GM19099 (cell line): ENCODE measurements around the gene VSIG10L.

ENCODE experiments used
- POLR2A ChIP-seq: IDR thresholded peaks from 3 replicates; pipeline ENCODE4 v1.6.1; 2011; ENCODE audit warnings: low read depth; ENCODE audit not compliant: insufficient read length; ENCODE audit errors: extremely low read depth

Gene VSIG10L

DNA sequence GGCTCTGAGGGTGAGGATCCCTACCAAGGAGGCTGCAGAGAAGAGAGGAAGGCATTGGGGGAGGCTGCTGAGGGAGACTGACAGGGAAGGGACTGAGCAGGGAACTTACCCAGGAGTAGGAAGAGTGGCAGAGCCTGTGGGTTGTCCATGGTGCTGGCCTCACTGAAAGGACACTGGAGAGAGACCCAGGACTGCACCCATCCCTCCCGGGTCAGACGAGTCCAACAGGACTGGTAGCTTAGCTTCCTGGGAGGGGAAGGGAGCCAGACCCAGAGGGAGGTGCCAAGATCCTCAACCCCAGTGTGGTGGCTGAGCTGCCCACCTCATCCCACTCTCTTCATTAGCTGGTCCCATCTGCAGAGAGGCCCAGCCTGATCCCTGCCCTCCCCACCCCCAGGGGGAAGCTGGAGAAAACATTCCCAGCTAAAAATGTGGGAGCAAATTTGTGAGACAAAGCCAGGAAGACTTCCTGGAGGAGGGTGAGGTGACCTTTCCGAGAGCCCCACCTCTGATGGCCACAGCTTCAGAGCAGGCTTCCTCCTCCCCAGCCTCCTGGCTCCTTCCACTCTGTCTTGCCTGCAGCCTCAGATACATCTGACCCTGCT lies at the start of gene VSIG10L:
TSS of gene VSIG10L (minus strand) at position 164 of the 605 bp plus-strand sequence. CDS start at position 149, 15 bp downstream.
- no peak for TF ChIP-seq POLR2A

DNA sequence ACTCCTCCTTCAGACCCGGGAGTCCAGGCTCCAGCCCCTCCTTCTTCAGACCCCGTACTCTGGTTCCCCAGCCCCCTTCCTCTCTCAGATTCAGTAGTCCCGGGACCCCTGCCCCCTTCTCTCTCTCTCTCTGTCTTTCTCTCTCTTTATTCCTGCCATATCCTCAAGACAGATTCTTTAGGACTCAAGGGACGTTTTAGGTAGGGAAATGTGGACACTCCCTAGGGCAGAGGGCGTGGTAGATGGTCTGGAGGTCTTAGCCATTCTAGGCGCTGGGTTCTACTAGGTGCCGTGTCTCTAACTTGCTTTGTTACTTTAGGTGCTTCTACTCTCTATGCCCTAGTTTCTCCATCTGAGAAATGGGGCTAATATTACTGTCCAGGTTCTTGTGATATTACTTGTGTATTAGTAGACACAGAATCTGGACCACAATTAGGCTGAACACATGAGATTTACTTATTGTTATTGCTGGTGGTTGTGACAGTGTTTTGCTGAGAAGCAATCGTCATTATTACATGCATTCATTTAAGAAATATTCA lies 49.2 kb upstream of the VSIG10L start:
- no peak for TF ChIP-seq POLR2A

DNA sequence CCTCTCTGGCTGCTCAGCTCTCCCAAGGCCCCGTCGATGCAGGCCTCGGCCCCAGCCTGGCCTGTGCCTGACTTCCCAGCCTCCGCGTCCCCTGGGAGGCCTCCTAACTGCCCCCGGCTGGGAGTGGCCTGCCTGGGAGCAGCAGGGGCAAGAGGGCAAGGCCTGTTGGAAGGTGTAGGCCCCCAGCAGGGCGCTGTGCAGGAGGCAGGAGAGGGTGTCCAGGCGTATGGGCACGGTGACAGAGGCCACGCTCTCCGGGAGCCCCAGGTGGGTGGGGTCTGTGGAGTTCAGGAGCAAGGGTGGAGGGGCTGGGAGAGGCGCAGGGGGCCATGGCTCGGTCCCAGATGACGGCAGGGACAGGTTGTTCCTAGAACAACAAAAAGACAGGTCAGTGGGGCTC lies 47.2 kb upstream of the VSIG10L start:
- TF ChIP-seq POLR2A, result no peak

DNA sequence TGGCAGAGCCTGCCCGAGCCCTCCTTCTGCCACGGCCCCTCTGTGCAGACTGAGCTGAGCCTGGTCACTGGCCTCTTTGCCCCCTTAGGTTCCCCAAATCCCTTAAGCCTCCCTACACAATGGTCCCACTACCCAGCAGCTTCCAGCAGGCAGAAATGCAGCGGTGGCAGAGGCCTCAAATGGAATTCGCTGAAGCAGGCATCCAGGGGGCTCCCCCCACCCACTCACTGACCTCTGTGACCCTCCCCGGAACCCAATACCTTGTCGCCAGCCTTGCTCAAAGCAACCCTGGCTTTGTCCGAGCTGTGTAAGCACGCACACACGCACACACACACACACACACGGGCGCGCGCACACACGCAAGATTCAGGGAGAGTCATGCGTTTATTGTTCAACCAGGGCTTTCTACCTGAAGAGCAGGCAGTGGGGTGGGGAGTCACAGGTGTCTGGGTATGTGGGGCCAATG lies 46.0 kb upstream of the VSIG10L start, which contains the start of gene LIM2:
TSS of gene LIM2 (minus strand) at position 51 of the 466 bp plus-strand sequence. CDS start 531 bp downstream, outside the sequence.
- no peak for TF ChIP-seq POLR2A

DNA sequence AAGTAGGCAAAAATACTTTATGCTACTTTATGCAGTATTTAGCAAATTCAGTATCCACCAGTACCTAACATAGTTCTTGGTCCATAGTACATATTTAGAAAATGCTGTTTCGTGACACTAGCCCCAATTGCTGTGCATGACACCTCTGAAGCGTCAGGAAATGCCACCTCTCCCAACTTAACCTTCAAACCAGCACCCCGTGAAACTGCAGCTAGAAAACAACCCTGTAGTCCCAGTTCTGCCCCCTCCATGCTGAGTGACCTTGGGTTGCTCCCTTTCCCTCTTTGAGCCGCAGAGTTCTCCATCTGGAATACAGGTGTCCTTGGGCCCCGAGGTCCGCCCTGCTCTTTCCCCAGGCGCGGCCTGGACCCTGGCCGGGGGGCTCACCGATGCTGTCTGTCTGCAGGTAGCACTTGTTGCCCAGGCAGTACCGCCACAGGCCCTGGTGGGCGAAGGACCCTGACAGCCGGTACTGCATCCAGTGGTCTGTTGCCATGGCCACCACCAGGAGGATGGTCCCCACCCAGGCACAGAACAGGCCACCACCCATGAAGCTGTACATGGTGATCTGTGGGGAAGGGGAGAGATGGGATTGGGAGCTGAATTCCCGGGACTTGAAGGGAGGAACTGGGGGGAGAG lies 45.1 kb upstream of the VSIG10L start:
- no peak for TF ChIP-seq POLR2A

DNA sequence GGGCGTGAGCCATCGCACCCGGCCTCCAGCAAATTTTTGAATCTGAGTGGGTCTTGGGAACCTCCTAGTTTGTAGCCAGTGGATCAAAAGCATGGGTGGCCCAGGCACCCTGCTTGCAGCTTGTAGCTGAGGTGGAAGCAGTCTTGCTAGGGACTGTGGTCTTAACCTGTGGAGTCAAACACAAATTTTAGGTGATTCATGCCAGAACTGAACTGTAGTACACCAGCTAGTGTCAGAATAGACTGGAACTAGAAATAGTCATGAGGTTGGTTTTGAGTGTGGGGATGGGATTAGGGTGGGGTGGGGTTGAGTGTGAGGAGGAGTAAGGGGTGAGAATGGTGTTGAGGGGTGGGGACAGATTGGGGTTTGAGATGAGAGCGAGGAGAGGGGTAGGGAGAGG lies 40.1 kb upstream of the VSIG10L start:
- no peak for TF ChIP-seq POLR2A

DNA sequence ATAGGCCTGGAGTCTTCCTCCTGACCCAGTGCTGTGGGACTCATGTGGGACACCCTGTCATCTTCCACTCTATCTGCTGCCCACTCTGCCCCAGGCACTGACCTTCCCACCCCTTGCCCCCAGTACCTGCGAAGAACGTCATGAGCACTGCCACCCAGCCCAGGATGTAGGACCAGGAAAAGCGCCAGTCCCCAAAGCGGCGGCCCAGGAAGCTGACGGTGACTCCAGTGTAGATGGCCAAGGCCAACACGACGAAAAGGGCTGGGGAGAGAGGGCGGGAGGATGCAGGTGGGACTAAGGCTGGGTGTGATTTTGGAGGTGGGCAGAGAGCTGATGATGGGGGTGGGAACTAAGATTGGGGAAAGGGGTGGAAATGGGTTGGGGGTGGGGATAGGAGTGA lies 38.4 kb upstream of the VSIG10L start:
- TF ChIP-seq POLR2A, result no peak

DNA sequence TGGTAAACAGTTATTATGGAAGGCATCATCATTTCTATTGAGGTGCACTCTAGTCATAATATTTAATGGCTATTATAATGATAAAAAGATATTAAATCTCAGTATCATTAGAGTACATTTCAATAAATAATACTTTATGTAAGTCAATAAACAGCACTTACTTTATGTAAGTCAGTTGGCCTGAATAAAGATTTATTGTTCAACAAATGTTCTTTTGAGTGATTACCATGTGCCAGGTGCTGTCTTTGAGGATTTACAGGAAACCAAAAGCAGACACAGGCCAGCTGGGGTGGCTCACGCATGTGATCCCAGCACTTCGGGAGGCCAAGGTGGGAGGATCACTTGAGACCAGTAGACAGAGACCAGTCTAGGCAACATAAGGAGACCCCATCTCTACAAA lies 35.5 kb upstream of the VSIG10L start:
- no peak for TF ChIP-seq POLR2A

DNA sequence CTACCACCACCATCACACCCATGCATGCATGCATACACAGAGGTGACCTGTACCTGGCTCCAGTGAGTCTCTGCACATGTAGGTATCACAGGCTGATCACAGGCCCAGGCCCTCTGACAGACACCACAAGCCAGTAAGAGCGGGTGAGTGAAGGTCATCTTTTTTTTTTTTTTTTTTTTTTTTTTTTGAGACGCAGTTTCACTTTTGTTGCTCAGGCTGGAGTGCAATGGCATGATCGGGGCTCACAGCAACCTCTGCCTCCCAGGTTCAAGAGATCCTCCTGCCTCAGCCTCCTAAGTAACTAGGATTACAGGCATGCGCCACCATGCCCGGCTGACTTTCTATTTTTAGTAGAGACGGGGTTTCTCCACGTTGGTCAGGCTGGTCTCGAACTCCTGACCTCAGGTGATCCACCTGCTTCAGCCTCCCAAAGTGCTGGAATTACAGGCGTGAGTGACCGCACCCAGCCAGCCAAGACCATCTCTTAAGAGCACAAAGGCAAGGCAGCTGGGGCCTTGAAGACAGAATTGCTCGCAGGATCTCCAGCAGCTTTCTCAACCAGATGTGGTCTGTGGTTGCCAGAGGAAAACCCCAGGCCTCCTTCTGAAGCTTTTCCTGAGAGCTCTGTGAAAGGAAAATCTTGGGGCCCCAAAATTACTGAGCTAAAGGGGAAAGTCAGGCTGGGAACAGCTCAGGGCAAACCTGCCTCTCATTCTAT lies 33.7 kb upstream of the VSIG10L start:
- TF ChIP-seq POLR2A, result no peak

DNA sequence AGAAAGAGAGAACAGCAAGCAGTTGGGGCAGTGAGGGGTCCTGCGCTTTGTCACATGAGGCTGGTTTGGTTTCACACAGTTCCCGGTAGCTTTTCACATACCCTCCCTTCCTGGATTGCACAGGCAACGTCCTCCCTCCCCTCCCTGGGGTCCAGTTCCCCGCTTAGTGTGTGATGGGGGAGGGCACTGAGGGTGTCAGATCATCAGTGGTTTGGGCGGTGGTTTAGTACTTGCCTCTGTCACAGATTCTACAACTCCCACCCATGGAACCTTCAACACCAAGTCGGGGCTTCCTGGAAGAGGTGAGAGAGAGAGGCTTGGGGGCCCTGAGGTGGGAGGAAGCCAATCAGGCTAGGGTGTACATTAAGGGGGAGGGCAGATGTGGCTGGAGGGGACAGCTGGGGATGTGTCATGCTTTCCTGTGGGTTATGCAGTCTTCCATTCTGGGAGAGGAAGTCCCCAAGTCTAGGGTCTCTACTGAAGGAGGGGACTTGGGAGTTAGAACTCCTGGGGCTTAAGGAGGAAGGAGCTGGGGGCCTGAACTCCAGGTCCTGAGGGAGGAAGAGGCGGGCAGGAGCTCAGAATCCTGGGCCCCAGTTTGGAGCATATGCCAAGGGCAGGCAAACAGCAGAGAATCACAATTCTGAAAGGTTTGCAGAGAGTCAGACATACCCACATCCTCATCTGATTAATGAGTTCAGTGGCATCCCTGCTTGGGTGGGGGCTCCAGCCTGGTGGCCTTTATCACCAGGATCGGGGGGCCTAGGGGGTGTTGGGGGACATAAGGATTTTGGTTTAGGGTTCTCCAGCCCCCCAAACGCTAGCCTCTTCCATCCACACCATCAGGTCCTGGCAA lies 30.9 kb upstream of the VSIG10L start, which contains the start of gene NKG7:
TSS of gene NKG7 (minus strand) at position 6 of the 856 bp plus-strand sequence. CDS start 119 bp downstream, outside the sequence.
- TF ChIP-seq POLR2A, result no peak

DNA sequence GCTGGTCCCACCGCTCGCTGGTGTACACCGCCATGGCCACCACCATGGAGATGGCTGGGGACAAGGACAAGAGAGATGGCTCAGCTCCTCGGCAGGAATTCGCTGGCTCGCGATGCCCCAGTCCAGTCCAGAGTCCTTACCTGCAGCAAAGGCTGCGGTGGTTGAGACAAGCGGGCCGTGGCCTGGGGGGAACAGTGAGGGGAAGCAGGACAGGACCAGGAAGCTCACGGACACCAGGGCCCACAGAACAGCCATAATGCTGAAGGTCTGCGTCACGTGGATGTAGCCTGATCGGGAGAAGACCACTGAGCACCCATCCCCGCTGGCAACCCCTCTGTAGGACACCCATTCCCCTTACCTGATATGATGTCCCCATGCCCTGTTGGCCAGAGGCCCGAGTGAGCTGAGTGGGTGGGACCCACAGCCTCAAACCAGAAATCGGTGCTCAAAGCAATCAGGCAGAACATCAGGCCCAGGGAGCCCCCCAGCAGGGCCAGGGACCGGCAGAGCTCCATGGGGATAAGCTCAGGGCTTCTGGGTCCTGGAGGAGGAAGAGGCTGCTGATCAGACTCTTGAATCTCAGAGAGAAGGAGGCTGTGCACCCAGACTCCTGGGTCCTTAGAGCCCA lies 30.2 kb upstream of the VSIG10L start:
- TF ChIP-seq POLR2A, result no peak

DNA sequence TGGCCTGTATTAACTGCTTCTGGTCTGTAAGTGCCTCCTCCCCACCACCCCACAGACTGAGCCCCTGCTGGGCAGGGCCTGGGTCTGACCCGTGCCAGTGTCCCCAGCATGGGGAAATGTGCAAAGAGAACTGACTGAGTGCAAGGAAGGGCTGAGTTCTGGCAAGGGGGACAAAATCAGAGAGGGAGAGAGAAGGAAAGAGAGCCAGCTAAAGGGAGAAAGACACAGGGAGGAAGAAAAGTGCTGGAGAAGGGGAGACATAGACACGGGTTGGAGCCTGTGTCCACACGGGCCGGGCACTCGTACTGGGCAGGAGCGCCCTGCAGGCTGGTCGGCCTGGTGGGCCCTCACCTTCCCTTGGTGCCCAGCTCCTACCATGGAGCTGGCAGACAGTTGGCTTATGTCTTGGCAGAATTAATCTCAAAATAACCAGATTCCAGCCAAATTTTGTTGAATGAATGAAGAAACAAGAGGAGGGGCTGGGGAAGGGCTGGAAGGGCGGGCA lies 29.3 kb upstream of the VSIG10L start:
- TF ChIP-seq POLR2A, result no peak

DNA sequence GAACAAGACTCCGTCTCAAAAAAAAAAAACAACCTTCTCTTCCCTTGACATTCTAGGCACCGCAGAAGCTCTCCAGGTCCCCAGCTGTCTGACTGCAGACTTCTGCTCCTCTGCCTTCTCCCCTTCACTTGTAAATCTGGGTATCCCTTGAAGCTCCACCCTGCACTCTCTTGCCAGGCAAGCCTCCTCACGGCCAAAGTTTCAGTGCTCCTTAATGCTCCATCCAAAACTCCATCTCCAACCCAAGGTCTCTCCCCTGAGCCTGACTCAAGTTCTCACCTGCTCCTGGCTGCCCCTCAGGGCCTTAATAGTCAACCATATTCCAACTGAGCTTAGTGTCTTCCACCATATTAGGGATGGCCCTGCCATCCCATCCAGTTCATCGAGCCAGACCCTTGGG lies 28.3 kb upstream of the VSIG10L start:
- TF ChIP-seq POLR2A, result no peak
